22Rv1 (cell line): ENCODE measurements around the gene KCNS1.

ENCODE experiments used
- ZFX ChIP-seq: fragments of 450-650 bp; IDR thresholded peaks from 2 replicates; pipeline ENCODE4 v1.6.1; 2017; ENCODE audit warnings: antibody characterized with exemption, borderline replicate concordance
- TF ChIP-seq, protein P1 (sequence below): fragments of 450-650 bp; IDR thresholded peaks from 2 replicates; pipeline ENCODE4 v1.5.1; 2017; ENCODE audit warnings: mild to moderate bottlenecking

DNA sequence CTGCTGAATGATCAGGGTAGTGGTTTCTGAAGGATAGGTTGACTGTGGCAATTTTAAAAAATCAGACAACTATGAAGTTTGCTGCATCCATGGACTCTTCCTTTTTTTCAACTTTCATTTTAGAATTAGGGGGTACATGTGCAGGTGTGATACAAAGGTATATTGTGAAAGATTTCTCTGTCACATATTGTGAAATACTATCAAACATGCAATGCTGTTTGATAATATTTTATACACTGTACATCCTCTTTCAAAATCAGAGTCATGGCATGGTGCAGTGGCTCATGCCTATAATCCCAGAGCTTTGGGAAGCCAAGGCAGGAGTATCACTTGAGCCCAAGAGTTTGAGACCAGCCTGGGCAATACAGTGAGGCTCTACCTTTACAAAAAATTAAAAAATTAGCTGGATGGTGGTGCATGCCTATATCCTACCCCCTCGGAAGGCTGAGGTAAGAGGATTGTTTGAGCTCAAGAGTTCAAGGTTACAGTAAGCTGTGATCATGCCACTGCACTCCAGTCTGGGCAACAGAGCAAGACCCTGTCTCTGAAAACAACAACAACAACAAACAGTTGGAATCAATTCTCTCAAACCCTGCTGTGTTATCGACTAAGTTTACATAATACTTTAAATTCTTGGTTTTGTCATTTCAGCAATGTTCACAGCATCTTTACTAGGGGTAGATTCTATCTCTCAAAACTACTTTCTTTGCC lies 18.8 kb upstream of the KCNS1 start:
- TF ChIP-seq, protein P1, sequence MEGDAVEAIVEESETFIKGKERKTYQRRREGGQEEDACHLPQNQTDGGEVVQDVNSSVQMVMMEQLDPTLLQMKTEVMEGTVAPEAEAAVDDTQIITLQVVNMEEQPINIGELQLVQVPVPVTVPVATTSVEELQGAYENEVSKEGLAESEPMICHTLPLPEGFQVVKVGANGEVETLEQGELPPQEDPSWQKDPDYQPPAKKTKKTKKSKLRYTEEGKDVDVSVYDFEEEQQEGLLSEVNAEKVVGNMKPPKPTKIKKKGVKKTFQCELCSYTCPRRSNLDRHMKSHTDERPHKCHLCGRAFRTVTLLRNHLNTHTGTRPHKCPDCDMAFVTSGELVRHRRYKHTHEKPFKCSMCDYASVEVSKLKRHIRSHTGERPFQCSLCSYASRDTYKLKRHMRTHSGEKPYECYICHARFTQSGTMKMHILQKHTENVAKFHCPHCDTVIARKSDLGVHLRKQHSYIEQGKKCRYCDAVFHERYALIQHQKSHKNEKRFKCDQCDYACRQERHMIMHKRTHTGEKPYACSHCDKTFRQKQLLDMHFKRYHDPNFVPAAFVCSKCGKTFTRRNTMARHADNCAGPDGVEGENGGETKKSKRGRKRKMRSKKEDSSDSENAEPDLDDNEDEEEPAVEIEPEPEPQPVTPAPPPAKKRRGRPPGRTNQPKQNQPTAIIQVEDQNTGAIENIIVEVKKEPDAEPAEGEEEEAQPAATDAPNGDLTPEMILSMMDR: no peak
- TF ChIP-seq ZFX: no peak
